A673 (cell line): ENCODE results near the gene PNRC2. TPM values are rescaled to one million over a fixed set of nuclear protein-coding genes. Genes with fewer than 3 reads are reported as not detected.

Experiments used
- Bru-seq: library from RNA; stranded (reverse); fragments of 400-500 nt; gene quantifications from one replicate; lab custom pipeline; 2021; lab: Mats Ljungman, UMichigan
- BruChase-seq, 2 experiments: library from RNA; stranded (reverse); fragments of 400-500 nt; gene quantifications; one replicate each; lab custom pipeline; 2021; lab: Mats Ljungman, UMichigan
- BruUV-seq: library from RNA; stranded (reverse); fragments of 400-500 nt; replicated peaks from 2 replicates; lab custom pipeline; 2021; lab: Mats Ljungman, UMichigan
- CTCF ChIA-PET: fragments of 300-600 bp; sonication (Branson Sonifier 250); formaldehyde crosslinking; loops from one replicate; lab custom pipeline; 2022; ENCODE audit warnings: antibody characterized with exemption; lab: Charles Lee
- POLR2A ChIA-PET: fragments of 300-600 bp; sonication (Branson Sonifier 250); formaldehyde crosslinking; loops from one replicate; lab custom pipeline; 2022; ENCODE audit warnings: antibody characterized with exemption; ENCODE audit not compliant: low non-redundant PET; lab: Charles Lee
- DNase-seq: peaks from one replicate; pipeline ENCODE4 v3.0.0-alpha.2; 2015; ENCODE audit warnings: low spot score
- H3K27ac ChIP-seq: fragments of 200-600 bp; sonication (generic); 2 replicates; pipeline ENCODE4 v1.5.1; 2016; ENCODE audit warnings: mixed run types, low read depth, mild to moderate bottlenecking, mixed read lengths, antibody characterized with exemption, low read length; ENCODE audit not compliant: poor library complexity, severe bottlenecking
- H3K27me3 ChIP-seq: fragments of 200-600 bp; sonication (generic); replicated peaks from 2 replicates; pipeline ENCODE4 v1.6.1; 2017; ENCODE audit warnings: mixed run types, low read depth, mild to moderate bottlenecking, mixed read lengths, antibody characterized with exemption, low read length; ENCODE audit not compliant: insufficient read depth, poor library complexity
- H3K36me3 ChIP-seq: fragments of 200-600 bp; sonication (generic); 2 replicates; pipeline ENCODE4 v1.6.1; 2016; ENCODE audit warnings: mixed run types, mild to moderate bottlenecking, mixed read lengths, antibody characterized with exemption, low read length; ENCODE audit not compliant: insufficient read depth, poor library complexity, severe bottlenecking
- H3K4me1 ChIP-seq: fragments of 200-600 bp; sonication (generic); 2 replicates; pipeline ENCODE4 v1.6.1; 2017; ENCODE audit warnings: mixed run types, mild to moderate bottlenecking, mixed read lengths, antibody characterized with exemption, low read length; ENCODE audit not compliant: insufficient read depth, poor library complexity, severe bottlenecking
- H3K4me3 ChIP-seq: fragments of 200-600 bp; sonication (generic); 2 replicates; pipeline ENCODE4 v1.5.1; 2016; ENCODE audit warnings: low read depth, mixed run types, mild to moderate bottlenecking, mixed read lengths, low read length; ENCODE audit not compliant: poor library complexity, severe bottlenecking
- H3K9me3 ChIP-seq: fragments of 200-600 bp; sonication (generic); 2 replicates; pipeline ENCODE4 v1.6.1; 2016; ENCODE audit warnings: mixed run types, low read depth, mild to moderate bottlenecking, mixed read lengths, antibody characterized with exemption, low read length; ENCODE audit not compliant: poor library complexity, severe bottlenecking
- CTCF ChIP-seq: fragments of 300-800, 200-600 bp; sonication (generic); conservative IDR thresholded peaks from 2 replicates; pipeline ENCODE4 v1.5.1; 2017; ENCODE audit warnings: low read depth, mild to moderate bottlenecking, antibody characterized with exemption, low read length, moderate library complexity, mixed read lengths
- EZH2 ChIP-seq: fragments of 200-600 bp; sonication (generic); IDR thresholded peaks from 2 replicates; pipeline ENCODE4 v1.6.1; 2017; ENCODE audit warnings: borderline replicate concordance, low read depth, mild to moderate bottlenecking, mixed read lengths, antibody characterized with exemption, low read length; ENCODE audit not compliant: poor library complexity, severe bottlenecking
- intact Hi-C: fragments of 100-400 bp; cut with micrococcal nuclease; formaldehyde crosslinking; loops from one replicate; pipeline ENCODE4 v1.10.0; 2022; ENCODE audit not compliant: unreplicated experiment
- long read RNA-seq: library from polyadenylated mRNA; stranded (forward); transcript quantifications from one replicate; pipeline ENCODE4 v2.0.0, GENCODE V29; 2022
- total RNA-seq: library from RNA; stranded (reverse); gene quantifications from 2 replicates; pipeline ENCODE4 v1.2.3, GENCODE V29; 2021

The PNRC2 gene
- total RNA-seq, result 76.2 and 93.2 TPM in 2 replicates
- percentile 98 among the genes with signal in this experiment for Bru-seq, nascent RNA
- BruChase-seq, experiment 1, labeled RNA remaining after a 2-hour chase, result percentile 99 among the genes with signal in this experiment
- percentile 83 among the genes with signal in this experiment for BruChase-seq, experiment 2, labeled RNA remaining after a 6-hour chase
- long read RNA-seq, transcript PNRC2-201 (3 exons, 2,416 nt), result major isoform, 129 of 155 reads
- long read RNA-seq, transcript PNRC2-202 (3 exons, 814 nt), result minor isoform, 7 of 155 reads
- long read RNA-seq, transcript PNRC2-204 (2 exons, 171 nt), result minor isoform, 6 of 155 reads
- long read RNA-seq, partial matches to known transcripts, result 1 of 155 reads
- long read RNA-seq, other reads (novel, unspliced or antisense), result 12 of 155 reads

- intact Hi-C loops, result no loop called here
- TSS peak; percentile 52 for BruUV-seq
- Histone ChIP-seq H3K4me3 (peak within 1 kb of the TSS; percentile 87), H3K36me3 (peaks cover 37% of the 10 kb centered on the region), H3K27ac (peak within 1 kb of the TSS; percentile 99), H3K4me1 (peaks cover 31% of the 10 kb centered on the region), H3K27me3 (no peaks in the 10 kb centered on the region), H3K9me3 (no peaks in the 10 kb centered on the region)
- TF ChIP-seq EZH2, result no peak
- no peak for TF ChIP-seq CTCF
- DNase-seq, result peak; percentile 98
- CTCF ChIA-PET, result no interaction called here
- POLR2A ChIA-PET, result interaction anchor here (0.6 kb wide), 2 partner anchors 59 to 182 kb away, joined by 6 to 7 read pairs; no protein-coding TSS in a partner anchor
These were observed at the start of gene PNRC2 for GRCh38 chr1:23959461-23960290. PNRC2 (plus strand) TSS chr1:23959828; CDS start chr1:23961458, 1,630 bp downstream.

- Histone ChIP-seq H3K36me3 (no peaks in the 10 kb centered on the region), H3K4me3 (no peak overlapping the region), H3K4me1 (no peaks in the 10 kb centered on the region), H3K27me3 (no peaks in the 10 kb centered on the region), H3K9me3 (no peaks in the 10 kb centered on the region), H3K27ac (no peak overlapping the region)
- TF ChIP-seq EZH2, result no peak
- no peak for TF ChIP-seq CTCF
- CTCF ChIA-PET, result no interaction called here
- DNase-seq, result no peak
- no TSS peak for BruUV-seq
- intact Hi-C loops, result no loop called here
- POLR2A ChIA-PET, result interaction anchor here (0.6 kb wide), 1 partner anchor 78 kb away, joined by 3 read pairs; no protein-coding TSS in a partner anchor
These were observed 49.5 kb upstream of the PNRC2 start for GRCh38 chr1:23910144-23910543.

- Histone ChIP-seq H3K4me1 (no peaks in the 10 kb centered on the region), H3K9me3 (no peaks in the 10 kb centered on the region), H3K27ac (no peak overlapping the region), H3K36me3 (no peaks in the 10 kb centered on the region), H3K4me3 (no peak overlapping the region), H3K27me3 (no peaks in the 10 kb centered on the region)
- intact Hi-C loops, result no loop called here
- POLR2A ChIA-PET, result no interaction called here
- no peak for DNase-seq
- no TSS peak for BruUV-seq
- CTCF ChIA-PET, result no interaction called here
- TF ChIP-seq EZH2, result no peak
- no peak for TF ChIP-seq CTCF
These were observed 48.9 kb upstream of the PNRC2 start for GRCh38 chr1:23910553-23911246.
